Osteoblast (primary cell): ENCODE results near the gene SEMA4C. TPM values are rescaled to one million over a fixed set of nuclear protein-coding genes. Genes with fewer than 3 reads are reported as not detected.
A peak's percentile ranks its signal among the peaks of the same experiment; 100 is the strongest.

Source experiments
- DNase-seq: peaks from one replicate; pipeline ENCODE4 v3.0.0; 2011; ENCODE audit warnings: low spot score, mixed read lengths; ENCODE audit not compliant: insufficient read length; ENCODE audit errors: missing footprints
- H2AFZ ChIP-seq: 2 replicates; pipeline ENCODE4 v1.6.0; 2011; ENCODE audit warnings: mild to moderate bottlenecking, low read length
- H3K27ac ChIP-seq: 2 replicates; pipeline ENCODE4 v1.5.1; 2011; ENCODE audit warnings: mild to moderate bottlenecking, low read depth, low read length, moderate library complexity
- H3K27me3 ChIP-seq: 2 replicates; pipeline ENCODE4 v1.6.0; 2012; ENCODE audit warnings: mild to moderate bottlenecking, control low read depth, inconsistent platforms, low read length, moderate library complexity; ENCODE audit not compliant: insufficient read depth
- H3K36me3 ChIP-seq: 2 replicates; pipeline ENCODE4 v1.5.1; 2011; ENCODE audit warnings: mild to moderate bottlenecking, low read length, control low read depth, moderate library complexity; ENCODE audit not compliant: insufficient read depth
- H3K4me1 ChIP-seq: 2 replicates; pipeline ENCODE4 v1.5.1; 2011; ENCODE audit warnings: mild to moderate bottlenecking, low read length, control low read depth, moderate library complexity; ENCODE audit not compliant: insufficient read depth
- H3K4me2 ChIP-seq: 2 replicates; pipeline ENCODE4 v1.6.0; 2011; ENCODE audit warnings: mild to moderate bottlenecking, low read length; ENCODE audit not compliant: insufficient read depth
- H3K4me3 ChIP-seq: fragments of 200-600 bp; sonication (generic); 3 replicates; pipeline ENCODE4 v1.5.1; 2012; ENCODE audit warnings: mild to moderate bottlenecking, low read length, inconsistent platforms; ENCODE audit not compliant: insufficient read depth
- H3K79me2 ChIP-seq: 2 replicates; pipeline ENCODE4 v1.6.0; 2012; ENCODE audit warnings: mild to moderate bottlenecking, low read length, control low read depth, inconsistent platforms; ENCODE audit not compliant: insufficient read depth
- H3K9me3 ChIP-seq: 2 replicates; pipeline ENCODE4 v1.5.1; 2011; ENCODE audit warnings: low read depth, low read length, control low read depth
- H4K20me1 ChIP-seq: 2 replicates; pipeline ENCODE4 v1.6.0; 2012; ENCODE audit warnings: mild to moderate bottlenecking, low read length, control low read depth; ENCODE audit not compliant: insufficient read depth
- total RNA-seq: library from RNA; depleted of rRNA; stranded (reverse); fragments of >200 nt; gene quantifications from 2 replicates; pipeline ENCODE4 v1.2.3, GENCODE V29; 2012
- TF ChIP-seq, protein P1 (sequence below): IDR thresholded peaks from 2 replicates; pipeline ENCODE4 v1.5.1; 2011; ENCODE audit warnings: mild to moderate bottlenecking, low read depth, low read length, moderate library complexity; ENCODE audit errors: extremely low read depth

The SEMA4C gene
- total RNA-seq, 1 donor: 29.7 TPM

DNA sequence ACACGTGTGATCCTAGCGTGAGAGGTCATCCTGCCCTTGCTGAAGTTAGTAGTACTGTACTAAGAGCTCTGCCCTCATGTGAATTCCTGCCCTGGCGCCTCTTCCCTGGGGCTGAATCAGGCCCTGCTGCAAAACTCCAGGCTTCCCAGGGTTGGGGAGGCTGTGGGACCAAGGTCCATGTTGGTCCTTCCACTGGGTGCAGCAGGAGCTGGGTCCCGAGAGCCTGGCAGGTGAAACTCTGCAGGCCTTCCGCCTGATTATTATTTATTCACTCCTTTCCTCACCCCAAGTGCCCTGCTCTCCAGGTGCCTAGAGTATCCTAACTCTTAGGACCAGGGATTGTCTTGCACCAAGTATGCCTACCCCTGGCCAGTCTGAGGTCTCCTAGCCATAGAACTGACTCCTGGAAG is 59.1 kb downstream of the SEMA4C start:
- Histone ChIP-seq H3K9me3 (no peaks in the 10 kb centered on the region), H3K27ac (no peak overlapping the region), H3K4me1 (peaks cover 13% of the 10 kb centered on the region), H4K20me1 (no peaks in the 10 kb centered on the region), H2AFZ (no peak overlapping the region), H3K27me3 (no peaks in the 10 kb centered on the region), H3K4me3 (no peak overlapping the region), H3K4me2 (no peak overlapping the region), H3K36me3 (no peaks in the 10 kb centered on the region), H3K79me2 (no peaks in the 10 kb centered on the region)
- TF ChIP-seq, protein P1, sequence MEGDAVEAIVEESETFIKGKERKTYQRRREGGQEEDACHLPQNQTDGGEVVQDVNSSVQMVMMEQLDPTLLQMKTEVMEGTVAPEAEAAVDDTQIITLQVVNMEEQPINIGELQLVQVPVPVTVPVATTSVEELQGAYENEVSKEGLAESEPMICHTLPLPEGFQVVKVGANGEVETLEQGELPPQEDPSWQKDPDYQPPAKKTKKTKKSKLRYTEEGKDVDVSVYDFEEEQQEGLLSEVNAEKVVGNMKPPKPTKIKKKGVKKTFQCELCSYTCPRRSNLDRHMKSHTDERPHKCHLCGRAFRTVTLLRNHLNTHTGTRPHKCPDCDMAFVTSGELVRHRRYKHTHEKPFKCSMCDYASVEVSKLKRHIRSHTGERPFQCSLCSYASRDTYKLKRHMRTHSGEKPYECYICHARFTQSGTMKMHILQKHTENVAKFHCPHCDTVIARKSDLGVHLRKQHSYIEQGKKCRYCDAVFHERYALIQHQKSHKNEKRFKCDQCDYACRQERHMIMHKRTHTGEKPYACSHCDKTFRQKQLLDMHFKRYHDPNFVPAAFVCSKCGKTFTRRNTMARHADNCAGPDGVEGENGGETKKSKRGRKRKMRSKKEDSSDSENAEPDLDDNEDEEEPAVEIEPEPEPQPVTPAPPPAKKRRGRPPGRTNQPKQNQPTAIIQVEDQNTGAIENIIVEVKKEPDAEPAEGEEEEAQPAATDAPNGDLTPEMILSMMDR: no peak
- peak; percentile 41 for DNase-seq

DNA sequence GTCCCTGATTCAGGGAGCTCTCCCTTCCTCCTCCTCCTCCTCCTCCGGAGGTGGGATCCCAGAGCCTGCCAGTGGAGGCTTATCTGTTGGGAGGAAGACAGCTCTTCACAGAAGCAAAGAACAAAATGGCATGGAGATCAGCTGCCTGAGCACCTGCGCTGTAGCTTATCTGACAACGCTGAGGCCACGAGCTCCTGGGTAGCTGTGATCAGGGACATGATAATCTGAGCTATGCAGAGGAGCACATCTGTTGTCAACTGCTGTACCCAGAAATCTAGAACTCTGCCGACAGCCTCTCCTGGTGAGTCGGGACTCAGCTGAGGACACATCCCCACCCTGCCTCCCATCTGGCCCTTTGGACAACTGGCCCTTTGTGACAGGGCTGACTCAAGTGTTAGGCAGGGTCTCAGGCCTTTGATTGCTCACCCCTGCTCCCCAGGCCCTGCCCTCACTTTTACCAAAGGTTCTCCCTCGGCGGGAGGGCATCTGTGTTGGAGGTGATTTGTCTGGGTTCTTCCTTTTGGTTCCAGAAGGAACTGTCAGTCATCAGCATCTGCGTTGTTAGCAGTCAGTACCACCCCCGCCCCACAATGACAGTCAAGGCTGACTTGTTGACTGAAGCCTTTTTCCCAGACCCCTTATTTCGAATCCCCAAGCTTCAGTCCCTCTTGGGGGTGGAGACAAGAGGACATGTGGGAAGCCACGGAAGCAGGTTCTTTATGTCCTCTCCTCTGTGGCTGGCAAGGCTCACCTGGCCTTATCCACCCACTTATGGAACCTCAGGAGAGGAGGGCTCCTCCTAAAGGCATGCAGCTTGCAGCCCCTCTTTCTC is 59.7 kb downstream of the SEMA4C start:
- TF ChIP-seq, protein P1: no peak
- Histone ChIP-seq H3K79me2 (no peaks in the 10 kb centered on the region), H4K20me1 (no peaks in the 10 kb centered on the region), H3K27me3 (no peaks in the 10 kb centered on the region), H3K27ac (no peak overlapping the region), H3K4me2 (no peak overlapping the region), H3K9me3 (no peaks in the 10 kb centered on the region), H3K36me3 (no peaks in the 10 kb centered on the region), H2AFZ (no peak overlapping the region), H3K4me1 (peaks cover 10% of the 10 kb centered on the region), H3K4me3 (no peak overlapping the region)
- DNase-seq: peak; percentile 43

Other genes starting within 250 kb of the SEMA4C start
- gene KANSL3, start 231.8 kb downstream of the SEMA4C start, total RNA-seq: 46.9 and 50.3 TPM in 2 replicates
- gene FER1L5, start 227.3 kb downstream of the SEMA4C start, total RNA-seq: 1.1 and 1.2 TPM in 2 replicates
- gene LMAN2L, start 130.0 kb downstream of the SEMA4C start, total RNA-seq: 16.5 and 26.4 TPM in 2 replicates
- gene CNNM4, start 109.2 kb downstream of the SEMA4C start, total RNA-seq: 5.0 and 5.1 TPM in 2 replicates
- gene CNNM3, start 53.8 kb downstream of the SEMA4C start, total RNA-seq: 8.7 and 8.8 TPM in 2 replicates
- gene ANKRD23, start 26.1 kb downstream of the SEMA4C start, total RNA-seq: 1.8 and 2.1 TPM in 2 replicates
- 5.1 and 5.9 TPM in 2 replicates for gene ANKRD39, start 12.1 kb downstream of the SEMA4C start, total RNA-seq
- under 0.01 TPM in 1 of 2 replicates, not detected in the other for gene FAM178B, start 116.5 kb upstream of the SEMA4C start, total RNA-seq
- 1.1 and 1.2 TPM in 2 replicates for gene FAHD2B, start 224.8 kb upstream of the SEMA4C start, total RNA-seq
- 27.9 and 35.9 TPM in 2 replicates for gene ANKRD36, start 243.1 kb upstream of the SEMA4C start, total RNA-seq